KMS-11 (cell line): Measurements from ENCODE around the gene SEMG2.

Experiments used
- H2AFZ ChIP-seq: fragments of 200-600 bp; sonication (generic); 2 replicates; pipeline ENCODE4 v1.6.1; 2016; ENCODE audit warnings: antibody characterized with exemption, mixed run types, low read depth
- H3K27ac ChIP-seq: fragments of 200-600 bp; sonication (generic); 2 replicates; pipeline ENCODE4 v1.6.1; 2016; ENCODE audit warnings: mild to moderate bottlenecking, mixed run types
- H3K27me3 ChIP-seq: fragments of 200-600 bp; sonication (generic); 2 replicates; pipeline ENCODE4 v1.6.1; 2017; ENCODE audit warnings: mild to moderate bottlenecking, low read depth, mixed run types, moderate library complexity; ENCODE audit not compliant: insufficient read depth
- H3K36me3 ChIP-seq: fragments of 200-600 bp; sonication (generic); 2 replicates; pipeline ENCODE4 v1.6.1; 2017; ENCODE audit warnings: mild to moderate bottlenecking, mixed run types; ENCODE audit not compliant: insufficient read depth
- H3K4me1 ChIP-seq: fragments of 200-600 bp; sonication (generic); 2 replicates; pipeline ENCODE4 v1.6.1; 2016; ENCODE audit warnings: mild to moderate bottlenecking, low read depth, mixed run types; ENCODE audit not compliant: poor library complexity, severe bottlenecking
- H3K4me2 ChIP-seq: fragments of 200-600 bp; sonication (generic); 2 replicates; pipeline ENCODE4 v1.7.0; 2016; ENCODE audit warnings: mild to moderate bottlenecking, mixed run types
- H3K4me3 ChIP-seq: fragments of 200-600 bp; sonication (generic); IDR thresholded peaks from 2 replicates; pipeline ENCODE4 v1.6.1; 2017; ENCODE audit warnings: low read depth, low read length, mixed read lengths; ENCODE audit not compliant: insufficient read depth
- H3K79me2 ChIP-seq: fragments of 200-600 bp; sonication (generic); 2 replicates; pipeline ENCODE4 v1.6.1; 2016; ENCODE audit warnings: low read depth, mixed run types; ENCODE audit not compliant: insufficient read depth
- H3K9ac ChIP-seq: fragments of 200-600 bp; sonication (generic); 2 replicates; pipeline ENCODE4 v1.6.1; 2016; ENCODE audit warnings: mild to moderate bottlenecking, mixed run types
- H4K20me1 ChIP-seq: fragments of 200-600 bp; sonication (generic); 2 replicates; pipeline ENCODE4 v1.6.1; 2016; ENCODE audit warnings: mild to moderate bottlenecking, mixed run types; ENCODE audit not compliant: insufficient read depth
- CTCF ChIP-seq: fragments of 200-600 bp; sonication (generic); conservative IDR thresholded peaks from 2 replicates; pipeline ENCODE4 v1.6.1; 2017; ENCODE audit warnings: low read depth, mild to moderate bottlenecking, antibody characterized with exemption, low read length, moderate library complexity, mixed read lengths

SEMG2 gene

GRCh38 chr20:45247865-45248264 is 26.7 kb downstream of the SEMG2 start:
- no peaks in the 10 kb centered on the region for H3K79me2 ChIP-seq
- no peak overlapping the region for H3K4me3 ChIP-seq
- H4K20me1 ChIP-seq = no peaks in the 10 kb centered on the region
- H3K36me3 ChIP-seq = no peaks in the 10 kb centered on the region
- H3K4me1 ChIP-seq = no peaks in the 10 kb centered on the region
- no peak overlapping the region for H3K27ac ChIP-seq
- no peak overlapping the region for H2AFZ ChIP-seq
- H3K9ac ChIP-seq = no peak overlapping the region
- no peaks in the 10 kb centered on the region for H3K27me3 ChIP-seq
- H3K4me2 ChIP-seq = no peak overlapping the region
- TF ChIP-seq CTCF = no peak

- H4K20me1 ChIP-seq = no peaks in the 10 kb centered on the region
- no peak overlapping the region for H2AFZ ChIP-seq
- peaks cover 6% of the 10 kb centered on the region for H3K4me1 ChIP-seq
- H3K27me3 ChIP-seq = no peaks in the 10 kb centered on the region
- H3K36me3 ChIP-seq = no peaks in the 10 kb centered on the region
- H3K4me3 ChIP-seq = no peak overlapping the region
- no peak overlapping the region for H3K27ac ChIP-seq
- H3K4me2 ChIP-seq = no peak overlapping the region
- H3K79me2 ChIP-seq = no peaks in the 10 kb centered on the region
- H3K9ac ChIP-seq = no peak overlapping the region
- no peak for TF ChIP-seq CTCF
These were observed 27.4 kb downstream of the SEMG2 start for GRCh38 chr20:45248609-45249008.

- Histone ChIP-seq H3K79me2 (no peaks in the 10 kb centered on the region), H3K4me2 (no peak overlapping the region)
These were observed 30.8 kb downstream of the SEMG2 start for GRCh38 chr20:45251884-45252560.

GRCh38 chr20:45253261-45253660 is 32.1 kb downstream of the SEMG2 start:
- Histone ChIP-seq H3K4me1 (peaks cover 40% of the 10 kb centered on the region), H3K27me3 (no peaks in the 10 kb centered on the region), H3K27ac (no peak overlapping the region), H3K79me2 (no peaks in the 10 kb centered on the region), H3K4me3 (no peak overlapping the region), H2AFZ (no peak overlapping the region), H4K20me1 (no peaks in the 10 kb centered on the region), H3K9ac (no peak overlapping the region), H3K4me2 (peak overlapping the region; percentile 77; the same call in 1 of the 2 replicates), H3K36me3 (no peaks in the 10 kb centered on the region)
- no peak for TF ChIP-seq CTCF

More at GRCh38 chr20:45251884-45252560, 30.8 kb downstream of the SEMG2 start:
- H3K9ac ChIP-seq = no peak overlapping the region
- H2AFZ ChIP-seq = no peak overlapping the region
- H3K27ac ChIP-seq = no peak overlapping the region
- no peak overlapping the region for H3K4me3 ChIP-seq
- no peaks in the 10 kb centered on the region for H4K20me1 ChIP-seq
- H3K27me3 ChIP-seq = no peaks in the 10 kb centered on the region
- H3K4me1 ChIP-seq = peaks cover 40% of the 10 kb centered on the region
- H3K36me3 ChIP-seq = no peaks in the 10 kb centered on the region
- no peak for TF ChIP-seq CTCF
